IMR-90 (cell line): ENCODE measurements around the gene LRRN2. TPM values are rescaled to one million over a fixed set of nuclear protein-coding genes. Genes with fewer than 3 reads are reported as not detected.

Experiments used
- ATAC-seq: fragments of 200-7000 bp; cut with Tn5 transposase; 2 replicates; pipeline ENCODE4 v1.9.1; 2020; ENCODE audit warnings: low read depth, mild to moderate bottlenecking, moderate library complexity
- BruUV-seq: library from RNA; stranded (reverse); fragments of 400-500 nt; replicated peaks from 2 replicates; lab custom pipeline; 2021; lab: Mats Ljungman, UMichigan
- CTCF ChIA-PET: fragments of 300-600 bp; formaldehyde crosslinking; extraction: SDS; loops from one replicate; lab custom pipeline; 2021; ENCODE audit warnings: antibody characterized with exemption; lab: Yijun Ruan, JAX
- POLR2A ChIA-PET: fragments of 300-600 bp; sonication (Branson Sonifier 250); formaldehyde crosslinking; loops from one replicate; lab custom pipeline; 2022; ENCODE audit warnings: antibody characterized with exemption; ENCODE audit not compliant: unreplicated experiment; lab: Charles Lee
- DNase-seq: peaks from one replicate; pipeline ENCODE4 v3.0.0; 2013
- H2AFZ ChIP-seq: replicated peaks from 2 replicates; pipeline ENCODE3; 2013; ENCODE audit warnings: low read length, mild to moderate bottlenecking; ENCODE audit not compliant: poor library complexity
- H2AK5ac ChIP-seq: 2 replicates; pipeline ENCODE4 v1.6.1; 2013; ENCODE audit warnings: low read depth, low read length, inconsistent platforms
- H2AK9ac ChIP-seq: replicated peaks from 2 replicates; pipeline ENCODE3; 2013; ENCODE audit warnings: mild to moderate bottlenecking, low read depth, low read length, moderate library complexity; ENCODE audit not compliant: poor library complexity
- H2BK120ac ChIP-seq: 2 replicates; pipeline ENCODE4 v1.6.1; 2013; ENCODE audit warnings: low read depth, low read length, inconsistent platforms
- H2BK15ac ChIP-seq: 3 replicates; pipeline ENCODE4 v1.6.1; 2013; ENCODE audit warnings: low read depth, low read length, inconsistent platforms
- H2BK20ac ChIP-seq: 2 replicates; pipeline ENCODE4 v1.6.1; 2013; ENCODE audit warnings: low read depth, mild to moderate bottlenecking, inconsistent platforms, low read length, moderate library complexity
- H2BK5ac ChIP-seq: 2 replicates; pipeline ENCODE4 v1.6.1; 2013; ENCODE audit warnings: mild to moderate bottlenecking, low read depth, low read length, inconsistent platforms; ENCODE audit not compliant: poor library complexity, severe bottlenecking
- H3K14ac ChIP-seq: replicated peaks from 2 replicates; pipeline ENCODE4 v1.6.1; 2013; ENCODE audit warnings: low read depth, low read length, inconsistent platforms
- H3K18ac ChIP-seq: 2 replicates; pipeline ENCODE4 v1.6.1; 2013; ENCODE audit warnings: low read depth, low read length, control low read depth
- H3K23ac ChIP-seq: 2 replicates; pipeline ENCODE4 v1.6.1; 2013; ENCODE audit warnings: low read depth, low read length, inconsistent platforms
- H3K27ac ChIP-seq: 2 replicates; pipeline ENCODE4 v1.5.1; 2013; ENCODE audit warnings: mild to moderate bottlenecking, control low read depth, low read length; ENCODE audit not compliant: insufficient read depth
- H3K27me3 ChIP-seq: 2 replicates; pipeline ENCODE4 v1.6.1; 2013; ENCODE audit warnings: low read length; ENCODE audit not compliant: control insufficient read depth, insufficient read depth
- H3K36me3 ChIP-seq: 2 replicates; pipeline ENCODE4 v1.6.1; 2013; ENCODE audit warnings: low read length, mixed read lengths; ENCODE audit not compliant: control insufficient read depth, insufficient read depth
- H3K4ac ChIP-seq: 2 replicates; pipeline ENCODE4 v1.6.1; 2013; ENCODE audit warnings: low read depth, low read length, inconsistent platforms
- H3K4me1 ChIP-seq: 2 replicates; pipeline ENCODE4 v1.6.1; 2013; ENCODE audit warnings: low read length, mixed read lengths; ENCODE audit not compliant: control insufficient read depth, insufficient read depth
- H3K4me2 ChIP-seq: 2 replicates; pipeline ENCODE4 v1.6.1; 2013; ENCODE audit warnings: low read depth, mild to moderate bottlenecking, control low read depth, low read length, moderate library complexity
- H3K4me3 ChIP-seq: 2 replicates; pipeline ENCODE4 v1.5.1; 2013; ENCODE audit warnings: low read depth, mild to moderate bottlenecking, control low read depth, low read length, moderate library complexity; ENCODE audit not compliant: insufficient read depth
- H3K56ac ChIP-seq: 2 replicates; pipeline ENCODE4 v1.6.1; 2013; ENCODE audit warnings: low read length, inconsistent platforms; ENCODE audit not compliant: insufficient read depth; ENCODE audit errors: extremely low read depth
- H3K79me1 ChIP-seq, 2 experiments: 2 replicates each; pipeline ENCODE4 v1.6.1; 2013; ENCODE audit warnings: low read length in 2 of 2, inconsistent platforms in 1 of 2, low read depth in 1 of 2
- H3K9ac ChIP-seq: 2 replicates; pipeline ENCODE4 v1.6.1; 2013; ENCODE audit warnings: low read depth, low read length, control low read depth
- H3K9me1 ChIP-seq: 2 replicates; pipeline ENCODE4 v1.6.1; 2013; ENCODE audit warnings: low read length, inconsistent platforms; ENCODE audit not compliant: insufficient read depth
- H3K9me3 ChIP-seq: 2 replicates; pipeline ENCODE4 v1.6.1; 2013; ENCODE audit warnings: low read length; ENCODE audit not compliant: control insufficient read depth, insufficient read depth
- H4K20me1 ChIP-seq: 2 replicates; pipeline ENCODE4 v1.6.1; 2013; ENCODE audit warnings: low read length, inconsistent platforms; ENCODE audit not compliant: insufficient read depth
- H4K5ac ChIP-seq: 2 replicates; pipeline ENCODE4 v1.6.1; 2013; ENCODE audit warnings: mild to moderate bottlenecking, low read depth, low read length, control low read depth
- H4K8ac ChIP-seq, 2 experiments: 2 replicates each; pipeline ENCODE4 v1.6.1; 2013; ENCODE audit warnings: low read depth in 2 of 2, low read length in 2 of 2, control low read depth in 1 of 2, inconsistent platforms in 1 of 2
- H4K91ac ChIP-seq: 2 replicates; pipeline ENCODE4 v1.6.1; 2013; ENCODE audit warnings: low read depth, low read length, inconsistent platforms; ENCODE audit not compliant: insufficient read depth
- BHLHE40 ChIP-seq: fragments of 150-350 bp; IDR thresholded peaks from 2 replicates; pipeline ENCODE4 v1.6.1; 2016; ENCODE audit warnings: mild to moderate bottlenecking, low read depth, low read length
- MAFK ChIP-seq: IDR thresholded peaks from 2 replicates; pipeline ENCODE4 v1.6.1; 2012; ENCODE audit warnings: low read depth, low read length, improper control_type of control experiment
- MXI1 ChIP-seq: IDR thresholded peaks from 2 replicates; pipeline ENCODE4 v1.6.1; 2012; ENCODE audit warnings: low read depth, mild to moderate bottlenecking, low read length, moderate library complexity, borderline replicate concordance
- NFE2L2 ChIP-seq: fragments of 150-350 bp; IDR thresholded peaks from 2 replicates; pipeline ENCODE4 v1.6.1; 2016; ENCODE audit warnings: low read depth, mild to moderate bottlenecking, low read length
- RCOR1 ChIP-seq: IDR thresholded peaks from 2 replicates; pipeline ENCODE4 v1.6.1; 2012; ENCODE audit warnings: mild to moderate bottlenecking, low read length, improper control_type of control experiment; ENCODE audit not compliant: insufficient replicate concordance
- WGBS, 2 experiments: methylation state at CpG; one replicate each; pipeline versions ENCODE4 v1.1.5 to v1.1.7; 2013; ENCODE audit warnings: missing lambda C conversion rate in 2 of 2; ENCODE audit not compliant: insufficient read length in 1 of 2; ENCODE audit errors: extremely low coverage in 2 of 2; 5-methylcytosine and 5-hydroxymethylcytosine counted together
- dilution Hi-C: fragments of 300-500 bp; cut with HindIII; formaldehyde crosslinking; loops from one replicate; pipeline ENCODE4 v1.14.3; 2018; ENCODE audit warnings: low sequenced_read_pairs; ENCODE audit not compliant: unreplicated experiment
- in situ Hi-C: fragments of 300-500 bp; cut with MboI; formaldehyde crosslinking; loops from 3 replicates; pipeline ENCODE4 v1.14.3; 2019; ENCODE audit warnings: low sequenced_read_pairs, inconsistent platforms, mixed read lengths
- intact Hi-C: fragments of 100-400 bp; cut with micrococcal nuclease; formaldehyde crosslinking; loops from 2 replicates; pipeline ENCODE4 v1.10.0; 2022
- polyA plus RNA-seq, 3 experiments: library from polyadenylated mRNA; depleted of rRNA; stranded (reverse); fragments of >200 nt; gene quantifications; 2 replicates each; pipeline ENCODE4 v1.2.3, GENCODE V29; 2012; ENCODE audit warnings: low replicate concordance in 1 of 3
- total RNA-seq: library from RNA; depleted of rRNA; stranded (reverse); fragments of >200 nt; gene quantifications from 2 replicates; pipeline ENCODE4 v1.2.3, GENCODE V29; 2012

LRRN2 gene
- total and polyA plus RNA-seq, 2 of the 4 experiments (the other 2 are of a cell fraction): not detected

GRCh38 chr1:204694145-204694544 lies 8.6 kb upstream of the LRRN2 start:
- no peak for ATAC-seq
- CTCF ChIA-PET: no interaction called here

More at GRCh38 chr1:204694145-204694544, 8.6 kb upstream of the LRRN2 start:
- TF ChIP-seq BHLHE40 (no peak), MXI1 (no peak), RCOR1 (no peak), MAFK (peak; percentile 45), NFE2L2 (no peak)
- H3K9me3 ChIP-seq: no peaks in the 10 kb centered on the region
- no peak overlapping the region for H4K8ac ChIP-seq
- no peak for DNase-seq
- H2BK15ac ChIP-seq: no peak overlapping the region
- no peak overlapping the region for H2BK20ac ChIP-seq
- no peaks in the 10 kb centered on the region for H3K79me1 ChIP-seq
- H4K5ac ChIP-seq: no peak overlapping the region
- H4K91ac ChIP-seq: no peak overlapping the region
- POLR2A ChIA-PET: no interaction called here
- no peak overlapping the region for H2AK9ac ChIP-seq
- H3K9me1 ChIP-seq: no peaks in the 10 kb centered on the region
- no peak overlapping the region for H3K23ac ChIP-seq
- H2BK120ac ChIP-seq: no peak overlapping the region
- peaks cover 13% of the 10 kb centered on the region for H3K27me3 ChIP-seq
- H3K18ac ChIP-seq: no peak overlapping the region
- H2AK5ac ChIP-seq: no peak overlapping the region
- dilution Hi-C loops (no loop called here), intact Hi-C loops (no loop called here), in situ Hi-C loops (no loop called here)
- H3K4me1 ChIP-seq: no peaks in the 10 kb centered on the region
- no peak overlapping the region for H3K14ac ChIP-seq
- no peaks in the 10 kb centered on the region for H3K36me3 ChIP-seq
- H3K4ac ChIP-seq: no peak overlapping the region
- no peak overlapping the region for H2AFZ ChIP-seq
- no peak overlapping the region for H3K56ac ChIP-seq
- H2BK5ac ChIP-seq: no peak overlapping the region
- no peak overlapping the region for H3K27ac ChIP-seq
- WGBS, 2 experiments: no CpG with 5 or more reads among the region's 7 CpGs
- H3K4me2 ChIP-seq: no peak overlapping the region
- H3K4me3 ChIP-seq: no peak overlapping the region
- BruUV-seq: no TSS peak
- no peak overlapping the region for H3K9ac ChIP-seq
- H4K20me1 ChIP-seq: no peaks in the 10 kb centered on the region
